ENCODE data around the gene THUMPD1.
A peak's percentile ranks its signal among the peaks of the same experiment; 100 is the strongest.
"Not testable (repeated sequence)": the region's sequence is repeated elsewhere in the genome, so short reads cannot be mapped to it uniquely, and the experiment has no call there.

THUMPD1 gene

DNA sequence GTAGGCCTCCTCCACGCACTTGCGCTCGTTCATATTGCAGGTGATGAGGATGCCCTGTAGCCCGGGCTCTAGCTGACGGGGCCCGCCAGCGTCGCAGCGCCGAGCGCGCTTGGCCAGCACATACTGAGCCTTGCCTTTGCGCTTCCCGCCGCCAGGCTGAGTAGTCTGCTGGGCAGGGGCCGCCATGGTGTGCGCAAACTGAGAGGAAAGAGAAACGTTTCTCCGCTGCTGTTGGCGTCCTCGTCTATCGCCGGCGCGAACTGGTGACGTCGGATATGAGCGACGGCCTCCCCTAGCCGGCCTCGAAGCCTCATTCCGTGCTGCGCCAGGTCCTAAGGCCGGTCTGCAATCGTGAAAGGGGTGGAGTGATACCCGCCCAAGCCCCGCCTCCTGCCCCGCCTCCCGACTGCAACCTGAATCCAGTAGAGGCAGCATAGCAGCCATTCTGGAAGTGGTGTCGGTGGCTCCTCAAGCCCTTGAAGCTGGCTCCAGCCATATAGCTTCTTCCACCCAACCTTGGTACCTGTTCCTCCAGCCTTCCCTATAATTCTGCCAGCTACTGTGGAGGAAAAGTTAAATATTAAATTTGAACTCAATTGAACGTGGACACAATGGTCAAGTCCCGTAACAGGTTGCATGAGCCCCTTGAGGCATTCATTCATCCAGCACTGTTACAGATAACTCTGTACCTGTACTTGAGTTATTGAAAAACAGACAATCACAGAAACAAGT, at the start of gene THUMPD1:
TSS of gene THUMPD1 (minus strand) at position 265 of the 732 bp plus-strand sequence. CDS start at position 186, 79 bp downstream.
- DNase-seq, result peak; percentile 94

GRCh38 chr16:20789130-20789529, 47.5 kb upstream of the THUMPD1 start:
- DNase-seq, result no peak

GRCh38 chr16:20784204-20784603, 42.6 kb upstream of the THUMPD1 start:
- DNase-seq, result no peak

- no peak for DNase-seq
These were observed 40.9 kb upstream of the THUMPD1 start for GRCh38 chr16:20782470-20782869.

DNA sequence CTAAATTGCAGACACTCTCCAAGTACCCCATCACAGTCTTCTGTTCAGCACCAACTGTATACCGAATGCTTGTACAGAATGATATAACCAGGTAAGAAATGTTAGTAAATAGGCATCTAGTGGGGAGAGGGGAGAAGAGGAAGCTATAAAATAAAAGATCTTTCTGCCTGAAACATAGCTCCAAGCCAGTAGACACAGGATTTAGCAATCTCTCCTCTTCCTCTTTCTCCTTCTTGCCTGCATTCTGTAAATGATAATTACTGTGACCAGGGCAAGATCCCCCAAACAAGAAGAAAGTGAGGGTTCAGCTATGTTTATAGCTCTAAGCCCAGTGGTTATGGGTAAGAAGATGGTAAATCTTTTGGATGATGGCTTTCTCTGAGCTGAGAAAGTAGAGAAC, 40.1 kb upstream of the THUMPD1 start:
- DNase-seq, result no peak

- peak; percentile 40 for DNase-seq
These were observed 33.2 kb upstream of the THUMPD1 start for GRCh38 chr16:20774703-20775362.

GRCh38 chr16:20773679-20774078, 32.1 kb upstream of the THUMPD1 start:
- DNase-seq, result no peak

GRCh38 chr16:20768818-20769217, 27.2 kb upstream of the THUMPD1 start:
- DNase-seq, result no peak

DNA sequence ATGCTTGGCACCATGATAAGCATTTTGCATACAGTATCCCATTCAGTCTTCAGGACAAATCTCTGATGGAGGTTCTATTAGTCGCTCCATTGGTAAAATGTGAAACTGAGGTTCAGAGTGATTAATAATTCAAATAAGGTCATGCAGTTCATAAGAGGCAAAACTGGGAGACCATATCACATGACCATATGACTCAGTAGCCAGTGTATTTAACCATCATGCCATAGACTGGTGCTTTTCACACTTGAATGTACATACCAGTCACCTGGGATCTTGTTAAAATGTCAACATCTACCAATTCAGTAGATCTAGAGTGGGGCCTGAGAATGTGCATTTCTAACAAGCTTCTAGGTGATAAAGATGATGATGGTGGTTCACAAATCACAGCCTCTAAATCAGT, 26.5 kb upstream of the THUMPD1 start:
- DNase-seq, result no peak

DNA sequence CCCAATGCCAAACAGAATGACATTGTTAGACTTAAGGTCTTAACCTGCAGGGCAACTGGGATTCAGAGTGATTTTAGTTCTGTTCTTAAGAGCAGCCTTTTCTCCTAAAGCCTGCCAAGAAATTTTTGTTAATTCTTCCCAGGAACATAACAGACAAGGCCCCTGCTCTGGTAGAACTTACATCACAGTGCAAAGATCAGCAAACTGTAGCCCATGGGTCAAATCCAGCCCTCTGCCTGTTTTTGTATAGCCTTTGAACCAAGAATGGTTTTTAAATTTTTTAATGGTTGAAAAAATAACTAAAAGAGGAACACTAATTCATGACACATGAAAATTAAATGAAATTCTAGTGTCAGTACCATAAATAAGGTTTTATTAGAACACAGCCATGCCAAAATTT, 26.0 kb upstream of the THUMPD1 start:
- DNase-seq, result no peak

GRCh38 chr16:20766294-20766693, 24.7 kb upstream of the THUMPD1 start:
- DNase-seq, result no peak

DNA sequence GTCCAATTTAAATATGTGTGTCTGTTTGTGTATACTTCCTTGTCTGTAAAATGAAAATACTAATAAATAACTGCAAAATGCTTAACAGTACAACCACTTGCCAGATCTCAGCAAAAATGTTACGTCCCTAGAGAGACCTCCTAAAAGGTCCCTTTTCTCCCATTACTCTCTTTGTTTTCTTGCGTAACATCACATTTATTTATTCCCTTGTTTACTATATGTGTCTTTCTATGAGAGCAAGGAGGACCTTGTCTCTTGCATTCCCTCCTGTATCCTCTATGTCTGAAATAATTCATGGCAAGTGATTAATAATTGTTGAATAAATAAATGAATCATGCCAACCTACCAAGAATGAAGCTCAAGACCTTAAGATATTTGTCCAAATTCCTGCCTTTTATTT, 24.1 kb upstream of the THUMPD1 start:
- no peak for DNase-seq

GRCh38 chr16:20764448-20764847, 22.8 kb upstream of the THUMPD1 start:
- not testable (repeated sequence) for DNase-seq

DNA sequence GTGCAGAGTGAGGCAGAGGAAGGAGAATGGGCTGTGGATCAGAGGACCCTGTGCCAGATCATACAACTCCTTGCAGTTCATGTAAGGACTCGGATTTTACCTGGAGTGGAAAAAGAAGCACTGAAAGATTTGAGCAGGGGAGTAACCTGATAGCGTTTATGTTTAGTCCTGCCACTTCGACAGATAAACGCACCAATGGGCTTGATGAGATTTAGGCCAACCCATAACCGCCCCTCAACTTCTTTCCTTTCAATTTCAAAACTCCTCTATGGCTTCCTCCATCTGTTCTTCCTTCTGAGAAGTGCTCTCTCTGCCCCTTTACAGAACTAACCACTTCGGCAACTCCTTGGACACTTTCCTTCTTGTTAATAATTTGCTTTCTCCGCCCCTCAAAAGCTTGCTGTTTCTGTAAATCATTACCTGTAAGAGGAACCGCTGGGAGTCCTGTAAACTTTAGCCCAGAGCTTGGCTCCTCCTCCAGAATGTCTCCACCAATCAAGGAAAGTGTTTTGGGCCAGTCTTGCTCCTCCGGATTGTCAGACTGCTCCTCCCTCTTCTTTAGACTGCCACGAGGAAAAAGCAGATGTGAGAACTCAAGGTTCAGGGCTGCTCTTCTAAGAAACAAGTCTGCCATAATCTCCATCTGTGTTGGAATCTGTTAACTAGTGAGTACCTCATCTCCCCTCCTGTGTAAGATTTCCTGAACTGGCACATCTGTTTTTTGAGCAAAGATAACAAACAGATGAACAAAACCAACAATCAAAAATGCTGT, 22.0 kb upstream of the THUMPD1 start, which contains the start of gene ACSM3:
TSS of gene ACSM3 (plus strand) at position 554 of the 772 bp plus-strand sequence. CDS start 6,021 bp downstream, outside the sequence.
- no peak for DNase-seq

DNA sequence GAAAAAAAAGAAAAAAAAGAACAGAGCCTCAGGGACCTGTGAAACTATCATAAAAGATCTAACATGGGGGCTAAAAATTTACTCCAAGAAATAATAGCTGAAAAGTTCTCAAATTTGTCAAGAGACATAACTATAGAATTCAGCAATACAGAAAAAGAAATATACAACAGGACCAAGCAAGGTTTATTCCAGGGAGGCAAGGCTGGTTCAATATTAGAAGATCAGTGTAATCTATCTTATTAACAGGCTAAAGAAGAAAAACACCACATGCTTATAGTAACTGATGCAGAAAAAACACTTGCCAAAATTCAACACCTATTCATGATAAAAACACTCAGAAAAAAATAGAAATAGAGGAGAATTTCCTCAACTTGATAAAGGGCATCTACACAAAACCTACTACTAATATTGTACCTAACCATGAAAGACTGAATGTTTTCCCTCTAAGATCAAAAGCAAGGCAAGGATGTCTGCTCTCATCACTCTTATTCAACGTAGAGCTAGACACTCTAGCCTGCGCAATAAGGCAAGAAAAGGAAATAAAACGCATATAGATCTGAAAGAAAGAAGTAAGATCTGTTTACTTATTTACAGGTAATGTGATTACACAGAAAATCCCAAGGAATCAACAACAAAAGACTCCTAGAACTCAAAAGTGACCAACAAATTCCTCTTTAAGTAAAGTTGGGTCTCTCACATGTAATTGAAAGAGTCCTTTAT, 20.9 kb upstream of the THUMPD1 start:
- no peak for DNase-seq

GRCh38 chr16:20761175-20761574, 19.6 kb upstream of the THUMPD1 start:
- no peak for DNase-seq

GRCh38 chr16:20760346-20760745, 18.7 kb upstream of the THUMPD1 start:
- DNase-seq, result no peak

DNA sequence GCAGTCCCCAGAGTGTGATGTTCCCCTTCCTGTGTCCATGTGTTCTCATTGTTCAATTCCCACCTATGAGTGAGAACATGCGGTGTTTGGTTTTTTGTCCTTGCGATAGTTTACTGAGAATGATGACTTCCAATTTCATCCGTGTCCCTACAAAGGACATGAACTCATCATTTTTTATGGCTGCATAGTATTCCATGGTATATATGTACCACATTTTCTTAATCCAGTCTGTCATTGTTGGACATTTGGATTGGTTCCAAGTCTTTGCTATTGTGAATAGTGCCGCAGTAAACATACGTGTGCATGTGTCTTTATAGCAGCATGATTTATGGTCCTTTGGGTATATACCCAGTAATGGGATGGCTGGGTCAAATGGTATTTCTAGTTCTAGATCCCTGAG, 14.2 kb upstream of the THUMPD1 start:
- not testable (repeated sequence) for DNase-seq

DNA sequence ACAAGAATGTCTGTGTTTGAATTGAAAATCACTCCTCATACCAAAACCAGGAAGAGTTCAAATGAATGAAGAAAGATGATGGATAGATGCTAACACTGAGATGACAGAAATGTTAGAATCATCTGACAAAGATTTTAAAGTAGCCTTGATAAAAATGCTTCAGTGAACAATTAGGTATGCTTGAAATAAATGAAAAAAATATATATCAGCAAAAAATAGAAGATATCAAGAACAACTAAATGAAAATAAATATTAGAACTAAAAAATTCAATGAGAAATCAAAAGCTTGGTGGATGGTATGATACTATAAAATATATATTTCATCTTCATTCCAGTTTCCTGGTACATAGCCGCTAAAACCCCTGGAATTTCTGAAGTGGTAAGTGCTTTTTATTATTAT, 13.6 kb upstream of the THUMPD1 start:
- DNase-seq, result no peak

DNA sequence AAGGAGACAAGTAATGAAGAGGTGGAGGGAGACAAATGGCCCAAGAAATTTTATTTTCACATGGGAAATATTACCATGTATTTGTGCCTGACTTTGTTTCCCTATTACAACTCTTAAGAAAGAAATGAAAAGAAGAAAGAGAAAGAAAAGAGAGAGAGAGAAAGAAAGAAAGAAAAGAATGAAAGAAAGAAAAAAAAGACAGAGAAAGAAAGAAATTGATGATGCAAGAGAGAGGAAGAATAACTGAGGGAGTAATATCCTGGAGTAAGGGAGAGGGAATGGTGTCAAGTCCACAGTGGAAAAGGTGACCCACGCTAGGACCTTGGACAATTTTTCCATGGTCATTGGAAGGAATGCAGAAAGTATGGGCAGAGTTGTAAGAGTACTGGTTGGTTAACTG, 12.1 kb upstream of the THUMPD1 start:
- DNase-seq, result no peak

DNA sequence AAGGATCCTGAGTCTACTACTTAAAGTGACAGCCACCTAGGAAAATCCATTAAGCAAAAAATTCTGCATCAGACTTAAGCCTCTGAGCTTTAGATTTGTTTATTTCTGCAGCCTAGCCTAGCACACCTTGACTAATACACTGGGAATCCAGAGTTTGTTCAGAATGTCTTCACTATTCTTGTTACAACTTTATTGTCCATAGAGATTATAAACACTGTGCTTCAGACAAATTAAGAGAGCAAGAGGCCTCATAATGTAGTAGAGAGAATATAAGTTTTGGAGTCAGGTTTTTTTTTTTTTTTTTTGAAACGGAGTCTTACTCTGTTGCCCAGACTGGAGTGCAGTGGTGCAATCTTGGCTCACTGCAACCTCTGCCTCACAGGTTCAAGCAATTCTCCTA, 8.9 kb upstream of the THUMPD1 start:
- DNase-seq, result no peak

GRCh38 chr16:20749474-20749873, 7.9 kb upstream of the THUMPD1 start:
- DNase-seq, result no peak
